K562 (cell line): ENCODE data around the gene LYPD3. TPM values are rescaled to one million over a fixed set of nuclear protein-coding genes. Genes with fewer than 3 reads are reported as not detected.

ENCODE experiments used
- ATAC-seq: fragments of 200-7000 bp; cut with Tn5 transposase; 3 replicates; pipeline ENCODE4 v1.9.1; 2020; ENCODE audit warnings: moderate library complexity
- BruUV-seq: library from RNA; stranded (reverse); fragments of 400-500 nt; replicated peaks from 2 replicates; lab custom pipeline; 2021; lab: Mats Ljungman, UMichigan
- CTCF ChIA-PET: fragments of 300-600 bp; formaldehyde crosslinking; extraction: SDS; loops from one replicate; lab custom pipeline; 2021; ENCODE audit warnings: low intra/inter-chr PET ratio; lab: Yijun Ruan, JAX
- POLR2A ChIA-PET: fragments of 300-600, 350-650 bp; sonication (Branson Sonifier 250); formaldehyde crosslinking; extraction: SDS; loops from one replicate; lab custom pipeline; 2021; ENCODE audit warnings: antibody characterized with exemption, inconsistent platforms; lab: Yijun Ruan, JAX
- DNase-seq, 4 experiments: peaks; one replicate each; pipeline versions ENCODE4 v3.0.0 to v3.0.0-alpha.2; 2011 to 2018; ENCODE audit warnings: low spot score in 3 of 4, mixed read lengths in 3 of 4; ENCODE audit errors: extremely low read depth in 1 of 4
- FAIRE-seq: peaks from 2 replicates; lab custom pipeline; 2011; peaks lifted over from hg19 to GRCh38; lab: Jason Lieb, UNC
- H2AFZ ChIP-seq: 2 replicates; pipeline ENCODE4 v1.6.0; 2011; ENCODE audit warnings: low read depth, low read length, control low read depth, inconsistent platforms
- H3K27ac ChIP-seq: fragments of 200-600 bp; 3 replicates; pipeline ENCODE4 v1.8.0; 2011; ENCODE audit warnings: low read depth, mild to moderate bottlenecking, control low read depth, inconsistent platforms, low read length, moderate library complexity, mixed read lengths; ENCODE audit errors: extremely low read depth
- H3K27me3 ChIP-seq, 2 experiments: fragments of 300-600 bp in 1 of 2; 2 replicates in 1 of 2; 3 replicates in 1 of 2; pipeline versions ENCODE4 v1.6.0 to v1.8.0; 2011; ENCODE audit warnings: inconsistent platforms in 2 of 2, low read length in 2 of 2, mild to moderate bottlenecking in 1 of 2, mixed read lengths in 1 of 2, moderate library complexity in 1 of 2; ENCODE audit not compliant: control insufficient read depth in 2 of 2, insufficient read depth in 2 of 2
- H3K36me3 ChIP-seq: fragments of 300-600 bp; 3 replicates; pipeline ENCODE4 v1.8.0; 2011; ENCODE audit warnings: mild to moderate bottlenecking, low read length, inconsistent platforms; ENCODE audit not compliant: control insufficient read depth, insufficient read depth
- H3K4me1 ChIP-seq, 2 experiments: fragments of 200-600 bp in 1 of 2; replicated peaks in 1 of 2; 2 replicates in 1 of 2; 3 replicates in 1 of 2; pipeline versions ENCODE4 v1.5.1 to v1.8.0; 2011; ENCODE audit warnings: inconsistent platforms in 2 of 2, low read length in 2 of 2, mild to moderate bottlenecking in 1 of 2, mixed read lengths in 1 of 2, moderate library complexity in 1 of 2; ENCODE audit not compliant: control insufficient read depth in 2 of 2, insufficient read depth in 2 of 2
- H3K4me2 ChIP-seq: 2 replicates; pipeline ENCODE4 v1.6.1; 2011; ENCODE audit warnings: low read length, control low read depth, inconsistent platforms, mixed read lengths; ENCODE audit not compliant: insufficient read depth
- H3K4me3 ChIP-seq: fragments of 200-600 bp; sonication (generic), shearing (Covaris generic); 2 replicates; pipeline ENCODE4 v1.5.1; 2016; ENCODE audit warnings: control low read depth, inconsistent platforms
- H3K79me2 ChIP-seq: fragments of 200-600 bp; 3 replicates; pipeline ENCODE4 v1.8.0; 2011; ENCODE audit warnings: low read length, inconsistent platforms; ENCODE audit not compliant: control insufficient read depth, insufficient read depth
- H3K9ac ChIP-seq, 2 experiments: 2 replicates each; pipeline versions ENCODE4 v1.6.0 to v1.6.1; 2011; ENCODE audit warnings: low read depth in 2 of 2, low read length in 2 of 2, control low read depth in 1 of 2, inconsistent platforms in 1 of 2, mild to moderate bottlenecking in 1 of 2, mixed read lengths in 1 of 2; ENCODE audit not compliant: insufficient read depth in 1 of 2
- H3K9me1 ChIP-seq: one replicate; pipeline ENCODE4 v1.6.0; 2011; ENCODE audit warnings: inconsistent platforms, mild to moderate bottlenecking, low read length, moderate library complexity; ENCODE audit not compliant: control insufficient read depth, insufficient read depth
- H3K9me3 ChIP-seq: replicated peaks from 2 replicates; pipeline ENCODE4 v1.5.1; 2011; ENCODE audit warnings: low read depth, low read length, inconsistent platforms; ENCODE audit not compliant: control insufficient read depth, insufficient read depth
- H4K20me1 ChIP-seq: replicated peaks from 2 replicates; pipeline ENCODE4 v1.6.1; 2011; ENCODE audit warnings: low read length, inconsistent platforms, mixed read lengths; ENCODE audit not compliant: control insufficient read depth, insufficient read depth
- ATF1 ChIP-seq, 2 experiments: fragments of 450-650 bp in 1 of 2; IDR thresholded peaks; 2 replicates each; pipeline ENCODE4 v1.6.1; 2016; ENCODE audit warnings: missing compliant biosample characterization in 1 of 2, missing genetic modification characterization in 1 of 2
- CREB1 ChIP-seq, 2 experiments: sonication (generic) in 1 of 2; formaldehyde crosslinking in 1 of 2; IDR thresholded peaks; 2 replicates each; pipeline versions ENCODE4 v1.6.1 to v1.8.0; 2012 to 2022; ENCODE audit warnings: inconsistent platforms in 1 of 2, mild to moderate bottlenecking in 1 of 2, missing genetic modification reagents in 1 of 2, moderate library complexity in 1 of 2
- CREM ChIP-seq: IDR thresholded peaks from 2 replicates; pipeline ENCODE4 v1.6.1; 2014; ENCODE audit warnings: antibody characterized with exemption, low read depth
- GABPB1 ChIP-seq: sonication (generic); formaldehyde crosslinking; IDR thresholded peaks from 2 replicates; pipeline ENCODE4 v1.8.0; 2022; ENCODE audit warnings: mild to moderate bottlenecking, missing genetic modification reagents
- JUN ChIP-seq, 2 experiments: sonication (generic) in 1 of 2; formaldehyde crosslinking in 1 of 2; IDR thresholded peaks; 2 replicates each; pipeline versions ENCODE4 v1.6.1 to v1.8.0; 2012 to 2022; ENCODE audit warnings: borderline replicate concordance in 2 of 2, mild to moderate bottlenecking in 2 of 2, improper control_type of control experiment in 1 of 2, low read depth in 1 of 2, low read length in 1 of 2, missing genetic modification reagents in 1 of 2
- POLR2G ChIP-seq: fragments of 200-400 bp; formaldehyde crosslinking; IDR thresholded peaks from 2 replicates; pipeline ENCODE4 v1.6.1; 2017; ENCODE audit warnings: low read depth, mild to moderate bottlenecking, antibody characterized with exemption, low read length, moderate library complexity
- TAF1 ChIP-seq: IDR thresholded peaks from 2 replicates; pipeline ENCODE4 v1.6.1; 2011; ENCODE audit warnings: mild to moderate bottlenecking, low read length, moderate library complexity; ENCODE audit not compliant: insufficient read depth, control insufficient read depth, severe bottlenecking; ENCODE audit errors: extremely low read depth
- ZNF24 ChIP-seq: fragments of 450-650 bp; IDR thresholded peaks from 2 replicates; pipeline ENCODE4 v1.6.1; 2016
- WGBS: fragments of 100-300 bp; shearing (Covaris generic); methylation state at CpG from one replicate; pipeline ENCODE4 v1.1.6; 2016; ENCODE audit warnings: low coverage, mixed read lengths; ENCODE audit not compliant: insufficient coverage; ENCODE audit errors: missing lambda C conversion rate; 5-methylcytosine and 5-hydroxymethylcytosine counted together
- in situ Hi-C: fragments of 300-500 bp; cut with MboI; formaldehyde crosslinking; loops from 4 replicates; pipeline ENCODE4 v1.15.0; 2018; ENCODE audit warnings: inconsistent platforms, mixed read lengths
- intact Hi-C: fragments of 100-400 bp; cut with micrococcal nuclease; formaldehyde crosslinking; loops from 2 replicates; pipeline ENCODE4 v1.14.2; 2022
- polyA plus RNA-seq, 8 experiments: library from polyadenylated mRNA; depleted of rRNA in 4 of 8; stranded (reverse) in 5 of 8; unstranded in 3 of 8; fragments of >200 nt; fragmentation: Nextera tagmentation in 2 of 8; fragmentation: Illumina TruSeq in 1 of 8; extraction: Ambion mirVana in 2 of 8; extraction: Trizol in 1 of 8; gene quantifications; 2 replicates each; pipeline versions ENCODE4 v1.2.1 to v1.2.3, GENCODE V29; 2011 to 2014; ENCODE audit warnings: inconsistent platforms in 1 of 8, missing spikeins in 1 of 8
- total RNA-seq, 7 experiments: library from RNA; depleted of rRNA in 6 of 7; stranded (reverse); fragments of >200 nt in 6 of 7; fragmentation: Illumina TruSeq in 2 of 7; extraction: Trizol in 2 of 7; gene quantifications; 2 replicates each; pipeline versions ENCODE4 v1.2.1 to v1.2.3, GENCODE V29; 2011 to 2021; ENCODE audit warnings: low replicate concordance in 1 of 7
- TF ChIP-seq, protein P1 (sequence below), 2 experiments: fragments of 450-650 bp in 1 of 2; sonication (generic) in 1 of 2; formaldehyde crosslinking in 1 of 2; IDR thresholded peaks in 1 of 2; conservative IDR thresholded peaks in 1 of 2; 2 replicates each; pipeline versions ENCODE4 v1.6.1 to v1.8.1; 2016 to 2023; ENCODE audit warnings: mild to moderate bottlenecking in 2 of 2, moderate library complexity in 2 of 2, inconsistent platforms in 1 of 2, missing genetic modification reagents in 1 of 2

LYPD3 gene
- total and polyA plus RNA-seq, 9 of the 15 experiments (the other 6 are each of a cell fraction or from before 2014, with no cell fraction given): 0.04 to 0.33 (median 0.20) TPM; not detected in 1

DNA sequence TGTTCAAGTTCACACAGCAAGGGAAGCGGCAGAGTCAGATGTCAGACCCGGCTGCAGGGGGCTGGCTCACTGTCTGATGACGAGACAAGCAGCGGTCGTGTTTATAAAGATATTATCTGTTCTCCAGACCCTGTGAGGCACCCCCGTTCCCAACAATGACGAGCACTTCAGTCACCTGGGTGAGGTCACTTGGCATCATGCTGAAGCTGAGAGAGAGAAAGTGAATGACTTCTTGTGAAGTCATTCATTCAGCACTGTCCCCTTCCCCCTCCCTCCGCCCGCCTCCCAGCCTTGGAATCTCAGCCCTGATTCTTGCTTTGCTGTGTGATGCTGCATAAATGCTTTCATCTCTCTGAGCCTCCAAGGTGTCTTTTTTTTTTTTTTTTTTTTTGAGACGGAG is 4.9 kb upstream of the LYPD3 start:
- CTCF ChIA-PET: no interaction called here
- no TSS peak for BruUV-seq
- POLR2A ChIA-PET: no interaction called here

More for the DNA sequence above, 4.9 kb upstream of the LYPD3 start:
- H4K20me1 ChIP-seq: 0 out of 2 replicates have a peak, but pooled peaks cover 3% of the 10 kb centered on the region
- no peak overlapping the region for H3K27ac ChIP-seq
- 0 out of 2 replicates have a peak overlapping the region, but pooled peaks have one; percentile 11 for H2AFZ ChIP-seq
- TF ChIP-seq ZNF24 (peak; percentile 84), CREM (peak; percentile 40; the same call in 1 of the 2 replicates), ATF1 (CRISPR knock-in tag; IDR thresholded peaks at IDR 0.05) (no peak), ATF1 (tag; IDR thresholded peaks at IDR 0.05) (0 out of 2 replicates have a peak, but pooled peaks have one; percentile 20), CREB1 (IDR thresholded peaks at IDR 0.05) (0 out of 2 replicates have a peak, but pooled peaks have one; percentile 39), CREB1 (CRISPR knock-in tag; IDR thresholded peaks at IDR 0.05) (0 out of 2 replicates have a peak, but pooled peaks have one; percentile 18), POLR2G (no peak), GABPB1 (CRISPR knock-in tag) (no peak), JUN (IDR thresholded peaks at IDR 0.05; ENCODE audit: borderline replicate concordance, low read depth, low read length) (peak; percentile 64; the same call in 1 of the 2 replicates), JUN (CRISPR knock-in tag; IDR thresholded peaks at IDR 0.05; ENCODE audit: borderline replicate concordance) (no peak), TAF1 (no peak)
- TF ChIP-seq, protein P1, sequence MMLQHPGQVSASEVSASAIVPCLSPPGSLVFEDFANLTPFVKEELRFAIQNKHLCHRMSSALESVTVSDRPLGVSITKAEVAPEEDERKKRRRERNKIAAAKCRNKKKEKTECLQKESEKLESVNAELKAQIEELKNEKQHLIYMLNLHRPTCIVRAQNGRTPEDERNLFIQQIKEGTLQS (IDR thresholded peaks at IDR 0.05): peak; percentile 64
- TF ChIP-seq, protein P1 (CRISPR knock-in tag; conservative IDR thresholded peaks at IDR 0.05): no peak
- ATAC-seq (no peak), FAIRE-seq (no peak), DNase-seq (no peak)
- 10% methylated on average over 9 of the region's 10 CpGs for WGBS
- H3K79me2 ChIP-seq: no peaks in the 10 kb centered on the region
- H3K4me1 ChIP-seq: peaks cover 10 to 17% of the 10 kb centered on the region in 2 experiments
- H3K9ac ChIP-seq: no peak overlapping the region
- in situ Hi-C loops: no loop called here
- H3K9me3 ChIP-seq: no peaks in the 10 kb centered on the region
- no peaks in the 10 kb centered on the region for H3K36me3 ChIP-seq
- intact Hi-C loops: no loop called here
- H3K4me2 ChIP-seq: no peak overlapping the region
- no peaks in the 10 kb centered on the region for H3K27me3 ChIP-seq
- no peak overlapping the region for H3K4me3 ChIP-seq
- no peaks in the 10 kb centered on the region for H3K9me1 ChIP-seq
